GM19452 (cell line): ENCODE measurements around the gene COL13A1.

Experiments used
- ATAC-seq: cut with Tn5 transposase; IDR thresholded peaks from one replicate; pipeline ENCODE4 v1.9.1; 2021; ENCODE audit not compliant: unreplicated experiment

Gene COL13A1

DNA sequence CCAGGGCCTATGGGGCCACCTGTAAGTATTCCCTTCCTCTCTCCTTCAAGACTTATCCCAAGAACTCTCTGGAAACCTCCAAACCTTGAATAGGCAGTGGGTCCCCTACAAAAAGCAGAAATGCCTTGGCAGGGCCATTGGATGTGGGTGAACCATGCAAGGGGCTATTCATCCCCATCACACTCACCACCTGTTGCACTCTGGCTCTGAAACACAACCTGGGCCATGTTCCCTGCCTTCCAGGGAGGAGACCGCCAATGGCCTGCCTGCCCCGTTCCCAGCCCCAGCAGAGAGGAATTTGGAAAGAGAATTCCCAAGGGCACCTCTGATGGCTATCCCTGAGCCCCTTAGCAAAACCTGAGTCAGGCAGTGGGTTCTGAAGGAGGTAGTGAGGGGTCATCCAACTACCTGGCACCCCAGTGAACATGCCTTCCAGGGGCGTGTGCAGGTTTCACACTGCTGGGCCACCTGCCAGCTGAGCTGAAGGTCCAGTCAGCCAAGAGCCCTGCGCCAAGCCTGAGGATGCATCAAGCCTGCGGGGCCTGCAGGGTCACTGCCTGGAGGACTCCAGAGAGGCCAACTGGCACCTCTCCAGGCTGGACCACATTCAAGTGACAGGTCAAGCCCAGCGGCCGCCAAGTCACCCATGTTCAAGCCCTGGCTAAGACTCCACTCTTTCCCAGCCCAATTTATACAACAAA, 101.3 kb downstream of the COL13A1 start:
- ATAC-seq, result no peak

DNA sequence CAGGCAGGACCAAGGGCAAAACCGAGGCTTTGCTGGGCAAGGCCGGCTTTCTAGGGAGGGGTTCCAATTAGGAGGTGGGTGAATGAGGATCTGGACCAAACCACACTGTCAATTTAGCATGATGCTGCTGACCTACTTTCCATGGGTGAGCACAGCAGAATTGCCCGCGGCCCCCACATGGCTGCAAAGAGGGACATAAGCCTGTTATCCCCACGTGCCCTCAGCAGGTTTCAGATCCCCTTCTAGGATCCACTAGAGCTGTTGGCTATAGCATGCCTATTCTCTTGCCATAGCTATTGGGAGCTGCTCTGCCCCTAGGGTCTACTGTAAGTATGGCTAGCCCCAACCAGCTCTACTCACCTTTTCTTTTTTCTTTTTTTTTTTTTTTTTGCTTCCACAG, 102.8 kb downstream of the COL13A1 start:
- no peak for ATAC-seq

DNA sequence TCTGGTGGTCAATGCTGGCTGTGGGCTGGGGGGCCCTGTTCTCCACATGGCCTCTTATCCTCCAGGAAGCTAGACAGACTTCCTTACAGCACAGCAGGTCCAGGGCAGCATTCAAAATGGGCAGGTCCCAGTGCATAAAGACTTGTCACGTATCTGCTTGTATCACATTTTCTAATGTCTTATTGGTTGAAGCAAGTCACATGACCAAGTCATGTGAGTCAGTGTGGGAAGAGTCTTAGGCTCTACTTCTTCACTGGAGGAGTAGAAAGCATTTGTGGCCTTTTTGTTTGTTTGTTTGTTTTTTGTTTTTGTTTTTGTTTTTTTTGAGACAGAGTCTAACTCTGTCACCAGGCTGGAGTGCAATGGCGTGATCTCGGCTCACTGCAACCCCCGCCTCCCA, 104.7 kb downstream of the COL13A1 start:
- ATAC-seq, result no peak

DNA sequence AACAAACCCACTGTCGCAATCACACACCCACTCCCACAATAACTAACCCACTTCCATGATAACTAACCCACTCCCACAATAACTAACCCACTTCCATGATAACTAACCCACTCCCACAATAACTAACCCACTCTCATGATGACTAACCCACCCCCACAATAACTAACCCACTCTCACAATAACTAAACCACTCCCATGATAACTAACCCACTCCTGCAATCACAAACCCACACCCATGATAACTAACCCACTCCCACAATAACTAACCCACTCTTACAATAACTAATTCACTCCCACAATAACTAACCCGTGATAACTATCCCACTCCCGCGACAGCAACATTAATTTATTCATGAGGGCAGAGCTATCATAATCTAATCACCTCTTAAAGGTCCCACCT, 105.8 kb downstream of the COL13A1 start:
- no peak for ATAC-seq

DNA sequence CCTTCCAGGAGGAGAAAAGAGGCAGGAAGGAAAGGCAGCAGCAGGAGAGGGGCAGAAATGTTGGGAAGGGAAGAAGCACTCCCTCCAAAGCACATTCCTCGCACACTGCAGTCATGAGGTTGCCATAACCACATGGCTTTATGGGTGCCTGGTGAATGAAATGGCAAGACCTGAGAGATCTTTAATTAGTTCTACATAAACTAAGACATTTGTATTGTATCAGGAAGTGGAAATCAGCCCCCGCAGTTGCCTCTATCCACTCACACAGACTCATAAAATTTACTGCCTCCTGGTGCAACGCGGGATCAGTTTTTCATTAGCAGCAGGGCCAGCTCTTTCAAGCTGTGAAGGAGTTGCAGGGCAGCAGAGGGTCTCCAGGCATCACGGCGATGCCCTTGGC, 106.4 kb downstream of the COL13A1 start:
- no peak for ATAC-seq

DNA sequence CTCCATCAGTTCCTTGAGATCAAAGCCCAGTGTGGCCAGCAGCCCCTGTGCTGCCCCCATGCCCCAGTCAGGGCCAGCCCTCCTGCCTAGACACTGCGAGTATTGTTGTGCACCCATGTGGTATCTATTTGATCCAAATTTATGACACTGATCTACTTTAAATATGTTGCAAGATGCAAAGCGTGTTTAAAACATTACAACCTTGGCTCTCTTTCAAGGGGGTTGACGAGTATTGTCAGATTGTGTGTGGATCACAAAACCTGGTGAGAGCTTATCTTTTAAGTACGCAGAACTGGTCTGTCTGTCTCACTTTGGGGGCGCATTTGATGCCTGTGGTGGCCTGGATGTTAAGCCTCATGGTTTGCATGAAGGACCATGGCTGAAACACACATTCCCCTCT, 108.9 kb downstream of the COL13A1 start:
- ATAC-seq, result no peak

DNA sequence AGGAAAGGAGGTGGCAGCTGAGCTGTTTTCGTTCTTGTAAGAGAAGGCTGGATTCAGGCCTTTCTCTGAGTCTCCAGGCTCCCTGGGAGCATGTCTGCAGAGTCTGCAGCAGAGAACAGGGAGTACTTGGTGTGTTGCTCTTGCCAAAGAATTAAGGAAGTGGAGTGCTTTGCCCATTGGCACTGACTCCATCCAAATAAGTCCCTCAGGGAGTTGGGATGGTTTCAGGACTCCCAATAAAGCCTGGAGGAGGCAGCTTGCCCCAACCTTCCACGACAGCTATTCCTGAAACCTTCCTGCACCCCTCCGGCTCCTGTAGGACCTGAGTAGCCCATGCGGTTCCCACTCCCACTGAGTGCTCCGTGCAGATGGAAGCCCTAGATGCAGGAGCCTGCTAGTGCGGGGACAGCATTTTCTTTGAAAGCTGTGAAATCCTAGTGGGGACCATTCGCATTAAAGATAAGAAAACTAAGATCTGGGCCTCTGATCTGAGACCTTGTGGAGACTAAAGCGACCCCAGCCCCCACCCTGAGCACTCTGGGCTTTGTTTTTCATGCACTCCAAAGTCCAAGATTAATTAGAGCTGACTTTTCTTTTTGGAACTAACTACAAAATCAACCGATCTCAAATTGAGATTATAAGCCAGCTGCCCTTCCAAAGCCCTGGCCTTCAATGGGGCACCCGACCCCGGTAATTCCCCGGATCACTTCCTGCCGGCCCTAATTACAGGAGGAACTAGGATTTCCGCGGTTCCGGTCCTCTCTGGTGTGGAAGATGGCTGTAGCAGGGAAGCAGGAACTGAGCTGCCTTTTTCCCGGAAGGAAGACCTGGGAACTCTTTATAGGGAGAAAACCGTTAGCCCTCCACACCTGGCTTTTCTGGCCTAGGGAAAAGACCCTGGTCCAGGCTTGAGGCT, 110.2 kb downstream of the COL13A1 start:
- no peak for ATAC-seq

DNA sequence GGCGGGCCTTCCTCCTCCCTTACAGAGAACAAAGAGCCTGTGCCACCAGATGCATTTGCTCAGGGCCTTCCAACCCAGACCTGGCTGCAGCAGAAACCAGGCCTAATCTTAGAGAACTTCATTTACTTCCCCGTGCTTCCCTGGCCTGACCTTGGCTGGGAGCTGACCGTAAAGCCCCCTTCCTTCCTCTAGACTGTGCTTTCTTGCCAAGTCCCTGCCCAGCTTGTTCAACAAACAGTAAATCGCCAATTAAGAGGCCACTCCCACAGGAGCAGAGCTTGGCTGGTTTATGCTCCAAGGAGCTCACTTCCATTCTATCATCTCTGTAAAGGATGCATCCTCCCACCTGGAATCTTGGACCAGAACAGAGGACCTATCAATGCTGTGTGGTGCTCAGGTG, 110.9 kb downstream of the COL13A1 start:
- no peak for ATAC-seq

DNA sequence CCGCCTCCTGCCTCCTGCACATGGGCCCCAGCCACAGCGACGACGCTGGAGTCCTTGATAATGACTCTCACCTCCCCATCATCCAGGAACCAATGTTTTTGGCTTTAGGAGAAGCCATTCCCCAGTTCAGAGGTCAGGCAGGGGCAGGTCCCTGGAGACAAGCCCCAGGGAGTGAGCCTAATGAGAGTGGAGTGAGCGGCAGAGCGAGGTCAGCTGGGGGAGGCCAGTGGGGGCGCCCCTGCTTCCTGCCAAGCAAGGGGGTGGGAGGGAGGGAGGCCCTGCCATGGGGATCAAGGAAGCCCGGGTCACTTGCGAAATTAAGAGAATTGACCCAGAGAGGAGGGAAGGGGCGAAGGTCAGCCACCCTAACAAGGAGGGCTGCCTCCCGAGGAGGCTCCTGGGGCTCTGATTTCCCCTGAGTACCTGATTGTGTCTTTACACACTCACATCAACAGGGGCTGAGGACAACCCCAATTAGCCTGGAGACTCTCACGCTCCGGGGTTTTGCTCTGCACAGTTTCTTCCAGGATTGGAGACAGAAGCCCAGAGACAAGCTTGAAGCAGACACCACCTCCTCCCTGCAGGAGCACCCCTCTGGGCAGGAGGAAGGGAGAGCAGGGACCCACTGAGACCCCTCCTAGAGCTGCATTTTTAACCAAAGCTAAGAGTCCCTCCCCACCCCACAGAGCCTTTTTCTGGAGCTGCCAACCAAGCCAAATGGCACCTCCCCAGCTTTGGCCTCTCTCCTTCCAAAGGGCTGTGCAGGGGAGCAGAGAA, 112.1 kb downstream of the COL13A1 start:
- no peak for ATAC-seq

DNA sequence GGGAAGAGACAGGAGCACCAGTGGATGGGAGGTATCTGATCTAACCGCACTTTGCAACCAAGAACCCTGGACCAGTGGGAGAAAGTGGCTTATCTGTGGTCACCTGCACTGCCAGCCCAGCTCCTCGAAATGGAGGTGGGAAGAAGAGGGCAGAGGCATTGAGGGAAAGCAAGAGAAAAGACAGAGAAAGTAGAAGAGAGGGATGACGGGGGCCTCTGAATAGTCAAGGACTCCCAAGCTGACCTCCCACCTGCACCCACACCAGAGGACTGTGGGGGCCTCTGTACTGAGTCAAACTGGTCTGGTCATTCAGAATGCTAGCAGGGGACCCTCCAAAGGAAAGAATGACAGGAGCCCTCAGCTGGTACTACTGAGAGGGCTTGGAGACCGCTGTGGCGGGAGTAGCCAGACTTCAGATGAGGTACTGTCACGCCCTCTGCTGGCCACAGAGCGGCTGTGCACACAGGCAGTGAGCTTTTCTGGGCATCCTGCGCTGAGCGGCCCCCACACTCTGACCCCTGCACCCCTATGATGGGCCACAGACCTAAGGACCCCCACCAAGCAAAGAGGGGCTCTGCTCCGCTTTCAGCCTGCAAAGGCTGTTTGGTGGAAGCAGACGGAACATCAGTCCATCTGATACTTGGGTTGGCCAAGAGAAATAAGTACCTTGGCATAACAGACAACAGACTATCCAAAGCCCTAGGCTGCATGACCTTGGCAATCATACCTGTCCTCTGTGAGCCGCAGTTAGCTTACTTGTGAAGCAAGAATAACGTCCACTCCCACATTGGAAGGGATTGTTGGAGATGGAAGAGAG, 112.9 kb downstream of the COL13A1 start:
- no peak for ATAC-seq

DNA sequence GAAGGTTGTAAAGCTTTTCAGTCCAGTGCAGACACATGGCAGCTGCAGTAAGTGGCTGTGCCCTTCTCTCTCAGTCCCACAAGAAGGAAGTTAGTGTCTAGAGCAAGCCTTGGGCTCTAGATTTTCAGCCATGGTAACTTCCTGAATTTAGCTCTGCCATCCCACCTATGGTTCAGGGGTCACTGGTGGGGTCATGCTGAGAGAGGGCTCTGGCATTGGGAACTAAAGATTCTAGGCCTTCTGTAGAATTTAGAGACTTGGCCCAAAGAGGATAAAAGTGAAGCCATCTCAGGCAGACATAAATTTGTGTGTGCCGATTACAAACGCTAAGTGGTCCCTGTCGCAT, 113.5 kb downstream of the COL13A1 start:
- no peak for ATAC-seq

DNA sequence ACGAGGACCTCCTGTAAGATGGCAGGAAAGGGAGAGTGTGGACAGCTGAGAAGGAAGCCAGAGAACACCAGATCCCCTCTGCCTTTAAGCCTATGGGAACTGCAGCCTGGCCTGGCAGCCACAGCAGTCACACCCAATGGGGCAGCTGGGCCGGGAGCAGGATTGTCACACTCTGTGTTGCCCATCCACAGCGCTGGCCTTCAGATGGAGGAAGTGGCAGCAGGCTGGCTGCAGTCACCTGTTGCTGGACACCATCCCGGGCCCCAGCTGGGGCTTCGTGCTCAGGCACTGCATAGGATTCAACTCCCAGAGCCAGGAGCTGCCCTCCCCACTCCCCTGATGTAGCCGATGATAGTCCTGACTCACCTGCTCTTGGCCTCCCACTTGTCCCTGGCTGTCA, 114.4 kb downstream of the COL13A1 start:
- ATAC-seq, result no peak

DNA sequence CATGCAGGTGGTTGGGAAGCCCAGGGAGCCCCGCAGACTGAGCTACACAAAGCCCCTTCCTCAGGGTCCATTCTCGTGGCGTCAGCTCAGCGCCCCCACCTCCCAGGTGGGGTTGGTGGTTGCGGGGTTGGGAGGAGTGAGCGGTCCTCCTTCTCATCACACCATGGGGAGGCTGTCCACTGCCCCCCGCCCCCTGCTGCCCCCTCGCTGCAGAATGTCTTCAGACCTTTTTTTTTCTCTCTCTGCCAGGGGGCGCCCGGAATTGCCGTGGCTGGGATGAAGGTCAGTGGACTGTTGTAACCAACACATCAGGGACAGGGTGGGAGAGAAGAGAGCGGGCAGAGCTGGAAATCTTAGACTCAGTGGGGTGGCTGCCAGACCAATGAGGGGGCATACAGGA, 116.3 kb downstream of the COL13A1 start:
- no peak for ATAC-seq

DNA sequence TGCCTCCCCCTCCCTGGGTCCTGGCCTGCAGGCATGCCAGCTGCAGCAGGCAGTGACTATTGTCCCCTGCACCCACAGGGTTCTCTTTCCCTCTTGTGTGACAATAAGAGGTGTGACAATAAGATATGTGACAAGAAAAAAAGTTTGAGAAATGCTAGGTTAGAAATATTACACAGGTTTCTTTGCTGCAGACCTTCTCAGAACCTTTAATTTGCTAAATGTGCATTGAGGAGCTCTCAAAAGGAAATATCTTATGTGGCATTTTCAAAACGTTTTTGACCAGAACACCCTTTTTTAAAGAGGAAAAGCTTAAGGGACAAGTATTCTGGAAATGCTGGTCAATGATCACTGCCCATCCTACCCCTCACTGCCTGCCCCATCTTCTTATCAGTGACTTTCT, 117.5 kb downstream of the COL13A1 start:
- ATAC-seq, result no peak

DNA sequence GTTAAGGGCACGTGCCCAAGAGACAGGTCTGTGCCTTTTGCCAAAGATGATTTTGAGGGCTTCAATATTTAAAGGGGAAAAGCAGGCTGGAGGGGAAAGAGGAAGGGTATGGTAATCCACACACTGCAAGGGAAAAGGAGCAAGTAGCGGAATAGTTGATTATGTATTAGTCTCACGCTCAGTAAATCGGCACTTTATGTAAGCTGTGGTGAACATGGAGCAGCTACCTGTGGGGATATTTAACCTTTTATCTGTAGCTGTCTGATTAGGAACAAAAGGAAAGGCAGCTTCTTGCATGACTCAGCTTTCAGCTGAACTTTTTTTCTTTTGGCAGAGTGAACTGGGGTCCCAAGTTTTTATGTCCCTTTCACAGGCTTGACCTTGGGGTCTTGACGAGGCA, 123.4 kb downstream of the COL13A1 start:
- ATAC-seq, result no peak

DNA sequence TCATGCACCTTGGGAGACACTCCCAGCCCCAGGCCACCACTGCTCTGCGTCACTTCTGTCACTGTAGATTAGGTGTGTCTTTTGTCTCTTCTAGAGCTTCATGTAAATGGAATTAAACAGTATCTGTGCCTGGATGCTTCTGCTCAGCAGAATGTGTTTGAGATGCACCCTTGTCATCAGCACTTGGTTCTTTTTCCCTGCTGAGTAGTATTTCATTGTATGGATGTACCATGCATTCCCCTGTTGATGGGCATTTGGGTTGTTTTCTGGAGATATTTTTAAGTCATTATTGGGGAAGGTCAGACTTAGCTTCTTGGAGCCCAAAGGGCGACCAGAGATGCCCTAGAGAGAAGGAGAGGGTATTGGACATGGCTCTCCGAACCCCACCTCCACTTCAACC, 126.6 kb downstream of the COL13A1 start:
- ATAC-seq, result no peak

DNA sequence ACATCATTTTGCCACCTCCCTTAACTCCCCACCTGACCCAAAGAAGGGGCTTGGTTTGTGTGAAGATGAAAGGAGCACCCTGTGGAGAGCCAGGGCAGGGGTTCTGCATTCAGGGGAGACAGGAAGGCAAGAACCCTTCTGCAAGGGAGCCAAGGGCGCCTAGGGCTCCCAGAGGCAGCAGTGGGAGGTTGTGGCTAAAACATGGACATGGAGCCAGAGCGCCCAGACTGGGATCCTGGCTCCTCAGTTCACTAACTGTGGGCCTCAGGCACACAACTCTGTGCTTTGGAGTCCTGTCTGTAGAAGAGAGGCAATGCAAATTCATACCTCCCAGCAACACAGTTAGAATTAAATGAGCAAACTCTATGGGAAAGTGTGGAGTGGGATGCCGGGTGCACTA, 127.9 kb downstream of the COL13A1 start:
- no peak for ATAC-seq

DNA sequence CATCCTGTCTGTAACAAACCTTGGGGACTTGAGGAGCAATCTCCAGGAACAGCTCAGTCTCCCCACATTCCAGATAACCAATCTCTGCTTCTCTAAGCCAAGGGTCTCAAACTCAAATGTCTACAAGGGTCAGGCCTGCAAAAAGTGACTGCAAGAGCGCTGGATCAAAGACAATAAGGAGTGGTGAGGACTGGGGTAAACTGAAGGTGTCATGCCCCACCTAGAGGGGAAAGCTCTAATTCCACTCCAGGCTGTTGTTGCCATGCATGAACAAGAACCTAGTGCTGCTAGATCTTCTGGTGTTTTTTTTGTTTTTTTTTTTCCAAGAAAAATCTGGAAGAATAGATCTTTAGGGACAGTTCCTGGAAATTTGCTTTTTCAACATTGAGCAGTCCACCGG, 133.1 kb downstream of the COL13A1 start:
- ATAC-seq, result no peak

DNA sequence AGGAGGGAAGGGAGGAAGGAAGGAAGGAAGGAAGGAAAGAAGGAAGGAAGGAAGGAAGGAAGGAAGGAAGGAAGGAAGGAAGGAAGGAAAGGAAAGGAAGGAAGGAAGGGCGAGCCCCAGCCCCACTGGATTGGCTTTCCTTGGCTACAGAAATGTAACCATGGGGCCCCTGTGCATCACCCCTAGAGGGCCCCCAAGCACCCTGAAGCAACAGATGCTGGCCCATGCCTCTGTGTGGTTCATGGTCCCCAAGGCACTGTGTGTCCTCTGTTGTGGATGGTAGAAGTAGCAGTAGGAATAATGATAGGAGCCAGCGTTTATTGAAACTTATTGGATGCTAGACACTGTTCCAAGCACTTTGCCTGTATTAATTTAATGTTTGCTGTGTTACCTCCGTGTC, 134.4 kb downstream of the COL13A1 start:
- ATAC-seq, result no peak

DNA sequence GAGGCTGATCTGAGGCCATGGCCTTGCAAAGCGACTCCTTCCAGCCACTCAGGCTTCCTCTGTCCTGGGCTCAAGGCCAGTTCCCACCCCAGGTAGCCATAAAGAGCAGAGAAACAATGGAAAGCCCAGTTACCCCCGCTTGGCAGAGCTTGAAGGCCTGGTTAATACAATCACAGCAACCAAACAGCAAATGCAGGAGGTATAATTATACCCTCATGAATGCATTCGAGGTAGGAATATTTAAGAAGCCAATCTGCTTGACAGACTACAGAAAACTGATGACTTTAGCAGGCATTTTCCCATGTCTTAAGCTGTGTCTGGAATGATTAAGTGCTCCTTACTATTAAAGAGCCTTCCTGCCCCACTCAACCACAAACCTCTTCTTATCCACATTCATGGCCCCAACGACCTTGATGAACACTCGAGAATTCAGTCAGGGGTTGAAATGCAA, 136.9 kb downstream of the COL13A1 start:
- no peak for ATAC-seq

DNA sequence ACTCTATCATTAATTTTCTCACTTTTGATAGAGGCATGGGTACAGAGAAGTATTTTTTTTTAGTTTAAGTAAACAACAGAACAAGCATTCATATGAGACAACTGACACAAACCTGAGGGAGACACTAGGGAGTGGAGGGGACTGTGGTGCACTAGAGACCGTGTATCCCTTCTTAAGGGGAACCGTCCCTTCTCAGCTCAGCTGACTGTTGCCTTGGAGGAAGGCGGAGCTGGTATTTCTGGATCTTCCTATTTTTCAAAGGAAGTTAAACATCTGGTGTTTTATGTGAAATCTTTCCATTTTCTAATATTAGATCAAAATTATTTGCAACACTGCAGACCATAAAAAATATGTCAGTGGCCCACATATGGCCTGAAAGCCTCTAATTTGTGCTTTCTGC, 137.4 kb downstream of the COL13A1 start:
- ATAC-seq, result no peak
